Panc1 (cell line): ENCODE data around the gene CDH12. TPM values are rescaled to one million over a fixed set of nuclear protein-coding genes. Genes with fewer than 3 reads are reported as not detected.
"Not testable (repeated sequence)": the region's sequence is repeated elsewhere in the genome, so short reads cannot be mapped to it uniquely, and the experiment has no call there.

Experiments used
- ATAC-seq: fragments of 200-7000 bp; cut with Tn5 transposase; 2 replicates; pipeline ENCODE4 v1.9.1; 2020; ENCODE audit warnings: mild to moderate bottlenecking, moderate library complexity
- BruUV-seq: library from RNA; stranded (reverse); fragments of 400-500 nt; replicated peaks from 2 replicates; lab custom pipeline; 2021; lab: Mats Ljungman, UMichigan
- CTCF ChIA-PET: fragments of 300-600 bp; sonication (Branson Sonifier 250); formaldehyde crosslinking; loops from one replicate; lab custom pipeline; 2022; ENCODE audit warnings: antibody characterized with exemption; lab: Charles Lee
- POLR2A ChIA-PET: fragments of 300-600 bp; sonication (Branson Sonifier 250); formaldehyde crosslinking; loops from one replicate; lab custom pipeline; 2022; ENCODE audit warnings: antibody characterized with exemption; lab: Charles Lee
- DNase-seq: peaks from one replicate; pipeline ENCODE4 v3.0.0-alpha.2; 2010; ENCODE audit warnings: low read depth, low spot score
- H3K27ac ChIP-seq: 2 replicates; pipeline ENCODE4 v1.5.1; 2011; ENCODE audit warnings: mild to moderate bottlenecking, low read length, inconsistent platforms
- H3K27me3 ChIP-seq: fragments of 200-500 bp; sonication (Bioruptor generic); 2 replicates; pipeline ENCODE4 v1.6.0; 2014; ENCODE audit warnings: low read length, inconsistent platforms; ENCODE audit not compliant: control insufficient read depth, insufficient read depth
- H3K36me3 ChIP-seq: fragments of 200-500 bp; sonication (Bioruptor generic); 2 replicates; pipeline ENCODE4 v1.5.1; 2014; ENCODE audit warnings: inconsistent platforms, mild to moderate bottlenecking, low read length, moderate library complexity; ENCODE audit not compliant: control insufficient read depth, insufficient read depth
- H3K4me1 ChIP-seq: 2 replicates; pipeline ENCODE4 v1.5.1; 2011; ENCODE audit warnings: inconsistent platforms, mild to moderate bottlenecking, low read length, moderate library complexity; ENCODE audit not compliant: control insufficient read depth, insufficient read depth
- H3K4me3 ChIP-seq, 2 experiments: 2 replicates each; pipeline ENCODE4 v1.5.1; 2011 to 2012; ENCODE audit warnings: low read depth in 2 of 2, low read length in 2 of 2, mild to moderate bottlenecking in 2 of 2, inconsistent platforms in 1 of 2, moderate library complexity in 1 of 2
- H3K9me3 ChIP-seq: fragments of 200-500 bp; sonication (Bioruptor generic); 2 replicates; pipeline ENCODE4 v1.5.1; 2014; ENCODE audit warnings: low read depth, mild to moderate bottlenecking, inconsistent platforms, low read length, moderate library complexity; ENCODE audit not compliant: control insufficient read depth, insufficient read depth
- CTCF ChIP-seq: fragments of 450-650 bp; IDR thresholded peaks from 2 replicates; pipeline ENCODE4 v1.5.1; 2017; ENCODE audit warnings: mild to moderate bottlenecking
- POLR2AphosphoS5 ChIP-seq: IDR thresholded peaks from 2 replicates; pipeline ENCODE4 v1.6.1; 2012; ENCODE audit warnings: mild to moderate bottlenecking, low read depth, low read length, moderate library complexity
- REST ChIP-seq, 2 experiments: IDR thresholded peaks; 2 replicates each; pipeline ENCODE4 v1.6.1; 2011 to 2012; ENCODE audit warnings: low read depth in 2 of 2, control low read depth in 1 of 2, low read length in 1 of 2, mild to moderate bottlenecking in 1 of 2, moderate library complexity in 1 of 2; ENCODE audit not compliant: insufficient read depth in 1 of 2
- SIN3A ChIP-seq: IDR thresholded peaks from 2 replicates; pipeline ENCODE4 v1.6.1; 2012; ENCODE audit warnings: low read depth, mild to moderate bottlenecking, low read length, moderate library complexity, borderline replicate concordance; ENCODE audit not compliant: insufficient read depth
- in situ Hi-C: cut with HindIII; loops from 2 replicates; pipeline ENCODE4 v1.10.0; 2016; ENCODE audit warnings: low sequenced_read_pairs, low pct_unique_long_range_greater_than_20kb
- intact Hi-C: fragments of 100-400 bp; cut with micrococcal nuclease; formaldehyde crosslinking; loops from one replicate; pipeline ENCODE4 v1.10.0; 2022; ENCODE audit not compliant: unreplicated experiment
- total RNA-seq: library from RNA; stranded (reverse); gene quantifications from one replicate; pipeline ENCODE4 v1.2.1, GENCODE V29; 2021; ENCODE audit not compliant: unreplicated experiment

CDH12 gene
- total RNA-seq, 1 experiment from 2014 or later = not detected

- Histone ChIP-seq H3K4me1 (no peaks in the 10 kb centered on the region), H3K9me3 (no peaks in the 10 kb centered on the region), H3K27ac (no peak overlapping the region), H3K4me3 (no peak overlapping the region), H3K36me3 (no peaks in the 10 kb centered on the region), H3K27me3 (no peaks in the 10 kb centered on the region)
- ATAC-seq (no peak), DNase-seq (no peak)
- BruUV-seq = no TSS peak
- ChIA-PET CTCF (no interaction called here), POLR2A (no interaction called here)
- intact Hi-C loops = no loop called here
- TF ChIP-seq CTCF = no peak
- no peak for TF ChIP-seq SIN3A
- in situ Hi-C loops = no loop called here
Observed at GRCh38 chr5:22277006-22277405, 576.1 kb downstream of the CDH12 start.

GRCh38 chr5:22265855-22266254 is 587.3 kb downstream of the CDH12 start:
- H3K4me1 ChIP-seq, H3K9me3 ChIP-seq, ATAC-seq, H3K4me3 ChIP-seq, DNase-seq, H3K36me3 ChIP-seq, CTCF ChIA-PET, BruUV-seq, in situ Hi-C loops, H3K27me3 ChIP-seq, POLR2A ChIA-PET, intact Hi-C loops, H3K27ac ChIP-seq: not testable (repeated sequence)

GRCh38 chr5:22258139-22258538 is 595.0 kb downstream of the CDH12 start:
- BruUV-seq = no TSS peak
- Histone ChIP-seq H3K27ac (no peak overlapping the region), H3K4me1 (no peaks in the 10 kb centered on the region), H3K36me3 (no peaks in the 10 kb centered on the region), H3K4me3 (no peak overlapping the region), H3K27me3 (no peaks in the 10 kb centered on the region), H3K9me3 (no peaks in the 10 kb centered on the region; the same call in 1 of the 2 replicates)
- no peak for TF ChIP-seq POLR2AphosphoS5
- TF ChIP-seq CTCF = no peak
- TF ChIP-seq REST (IDR thresholded peaks at IDR 0.05; ENCODE audit: insufficient read depth in 1 of 2, low read depth in 2 of 2, low read length in 1 of 2) = no peak
- in situ Hi-C loops (no loop called here), intact Hi-C loops (no loop called here)
- DNase-seq (no peak), ATAC-seq (no peak)
- POLR2A ChIA-PET = no interaction called here
- CTCF ChIA-PET = no interaction called here
